B cell (primary cell): ENCODE measurements around the gene ZSCAN21. TPM values are rescaled to one million over a fixed set of nuclear protein-coding genes. Genes with fewer than 3 reads are reported as not detected.

Experiments
- ATAC-seq: fragments of 200-7000 bp; cut with Tn5 transposase; one replicate; pipeline ENCODE4 v1.10.0; 2021; ENCODE audit warnings: low read depth, mild to moderate bottlenecking, moderate number of reproducible peaks, moderate library complexity
- CTCF ChIA-PET: fragments of 350-600 bp; sonication (Branson Sonifier 250); formaldehyde crosslinking; loops from one replicate; lab custom pipeline; 2021; ENCODE audit warnings: antibody characterized with exemption, inconsistent platforms; lab: Charles Lee
- POLR2A ChIA-PET: fragments of 350-600 bp; sonication (Branson Sonifier 250); formaldehyde crosslinking; loops from one replicate; lab custom pipeline; 2021; ENCODE audit warnings: antibody characterized with exemption; lab: Charles Lee
- DNase-seq: peaks from one replicate; pipeline ENCODE4 v3.0.0; 2013
- H2AFZ ChIP-seq: 2 replicates; pipeline ENCODE4 v1.6.1; 2012; ENCODE audit warnings: mild to moderate bottlenecking, low read depth, low read length; ENCODE audit not compliant: insufficient read depth, poor library complexity, severe bottlenecking
- H3K27ac ChIP-seq, 2 donors: 1 replicate in 1 of 2; 2 replicates in 1 of 2; pipeline ENCODE4 v1.5.1; 2012 to 2013; ENCODE audit warnings: low read length in 2 of 2, mild to moderate bottlenecking in 2 of 2, moderate library complexity in 1 of 2
- H3K27me3 ChIP-seq, 4 experiments: fragments of 200-600 bp in 1 of 4; sonication (generic) in 1 of 4; replicated peaks in 1 of 4; 1 replicate in 2 of 4; 2 replicates in 2 of 4; pipeline versions ENCODE4 v1.6.1 to v1.7.0; 2013 to 2016; ENCODE audit warnings: low read length in 3 of 4, mild to moderate bottlenecking in 2 of 4, mixed read lengths in 1 of 4, moderate library complexity in 1 of 4; ENCODE audit not compliant: insufficient read depth in 4 of 4, control insufficient read depth in 3 of 4; ENCODE audit errors: control extremely low read depth in 1 of 4
- H3K36me3 ChIP-seq, 2 experiments: replicated peaks in 1 of 2; 1 replicate in 1 of 2; 2 replicates in 1 of 2; pipeline versions ENCODE4 v1.6.1 to v1.7.1; 2013; ENCODE audit warnings: low read length in 1 of 2; ENCODE audit not compliant: insufficient read depth in 2 of 2, control insufficient read depth in 1 of 2; ENCODE audit errors: control extremely low read depth in 1 of 2, extremely low read depth in 1 of 2
- H3K4me1 ChIP-seq, 2 donors: fragments of 200-600 bp in 1 of 2; sonication (generic) in 1 of 2; 1 replicate in 1 of 2; 2 replicates in 1 of 2; pipeline versions ENCODE4 v1.5.1 to v1.6.1; 2013 to 2017; ENCODE audit warnings: low read length in 2 of 2; ENCODE audit not compliant: control insufficient read depth in 2 of 2, insufficient read depth in 2 of 2
- H3K4me2 ChIP-seq: replicated peaks from 2 replicates; pipeline ENCODE3; 2012; ENCODE audit warnings: mild to moderate bottlenecking, low read depth, low read length; ENCODE audit not compliant: poor library complexity, severe bottlenecking
- H3K4me3 ChIP-seq, 5 experiments: fragments of 200-600 bp in 1 of 5; sonication (generic) in 1 of 5; 1 replicate in 3 of 5; 2 replicates in 2 of 5; pipeline versions ENCODE4 v1.5.1 to v1.7.0; 2011 to 2016; ENCODE audit warnings: low read length in 4 of 5, mild to moderate bottlenecking in 4 of 5, low read depth in 2 of 5, control low read depth in 1 of 5, moderate library complexity in 1 of 5; ENCODE audit not compliant: insufficient read depth in 1 of 5; ENCODE audit errors: control extremely low read depth in 1 of 5, extremely low read depth in 1 of 5
- H3K79me2 ChIP-seq: fragments of 200-600 bp; sonication (generic); one replicate; pipeline ENCODE4 v1.6.0; 2016; ENCODE audit warnings: low read length; ENCODE audit not compliant: control insufficient read depth, insufficient read depth
- H3K9ac ChIP-seq: fragments of 200-600 bp; sonication (generic); 2 replicates; pipeline ENCODE4 v1.6.1; 2017; ENCODE audit warnings: mild to moderate bottlenecking, low read length, moderate library complexity
- H3K9me3 ChIP-seq, 3 donors: one replicate each; pipeline versions ENCODE4 v1.6.1 to v1.7.1; 2013; ENCODE audit warnings: low read length in 2 of 3; ENCODE audit not compliant: control insufficient read depth in 2 of 3, insufficient read depth in 1 of 3; ENCODE audit errors: control extremely low read depth in 1 of 3
- H4K20me1 ChIP-seq: 2 replicates; pipeline ENCODE4 v1.6.0; 2012; ENCODE audit warnings: mild to moderate bottlenecking, low read length; ENCODE audit not compliant: insufficient read depth, control insufficient read depth, poor library complexity, severe bottlenecking
- H3K27ac Mint-ChIP-seq: one replicate; pipeline ENCODE4 v1.8.0; 2021; ENCODE audit warnings: mixed read lengths
- H3K27me3 Mint-ChIP-seq: one replicate; pipeline ENCODE4 v1.8.0; 2021; ENCODE audit warnings: mixed read lengths
- H3K4me1 Mint-ChIP-seq: one replicate; pipeline ENCODE4 v1.8.0; 2021; ENCODE audit warnings: mixed read lengths
- H3K4me3 Mint-ChIP-seq: one replicate; pipeline ENCODE4 v1.8.0; 2021; ENCODE audit warnings: mixed read lengths
- H3K9me3 Mint-ChIP-seq: one replicate; pipeline ENCODE4 v1.8.0; 2022; ENCODE audit warnings: mixed read lengths; ENCODE audit not compliant: insufficient read depth
- EZH2 ChIP-seq: IDR thresholded peaks from 2 replicates; pipeline ENCODE4 v1.6.1; 2012; ENCODE audit warnings: borderline replicate concordance, low read depth, mild to moderate bottlenecking, moderate library complexity, low read length; ENCODE audit not compliant: insufficient read depth, poor library complexity, severe bottlenecking
- WGBS: methylation state at CpG from one replicate; pipeline ENCODE4 v1.1.5; 2013; ENCODE audit warnings: missing lambda C conversion rate; ENCODE audit not compliant: insufficient coverage; 5-methylcytosine and 5-hydroxymethylcytosine counted together
- intact Hi-C: fragments of 100-400 bp; cut with micrococcal nuclease; formaldehyde crosslinking; loops from one replicate; pipeline ENCODE4 v1.10.0; 2022
- polyA plus RNA-seq: library from polyadenylated mRNA; depleted of rRNA; stranded (reverse); fragments of >200 nt; gene quantifications from 2 replicates; pipeline ENCODE4 v1.2.3, GENCODE V29; 2012
- total RNA-seq, 2 donors: library from RNA; stranded (reverse); fragments of 120-200 nt in 1 of 2; gene quantifications; 1 replicate in 1 of 2; 2 replicates in 1 of 2; pipeline versions ENCODE4 v1.2.3 to v1.2.4, GENCODE V29; 2013 to 2022
- TF ChIP-seq, protein P1 (sequence below): fragments of 200-600 bp; IDR thresholded peaks from one replicate; pipeline ENCODE4 v1.8.0; 2022; ENCODE audit warnings: antibody characterized with exemption, mild to moderate bottlenecking

ZSCAN21 gene
- total and polyA plus RNA-seq, 2 donors (not counting 1 experiment from before 2014, with no cell fraction given) = 6.7 to 13.2 TPM

DNA sequence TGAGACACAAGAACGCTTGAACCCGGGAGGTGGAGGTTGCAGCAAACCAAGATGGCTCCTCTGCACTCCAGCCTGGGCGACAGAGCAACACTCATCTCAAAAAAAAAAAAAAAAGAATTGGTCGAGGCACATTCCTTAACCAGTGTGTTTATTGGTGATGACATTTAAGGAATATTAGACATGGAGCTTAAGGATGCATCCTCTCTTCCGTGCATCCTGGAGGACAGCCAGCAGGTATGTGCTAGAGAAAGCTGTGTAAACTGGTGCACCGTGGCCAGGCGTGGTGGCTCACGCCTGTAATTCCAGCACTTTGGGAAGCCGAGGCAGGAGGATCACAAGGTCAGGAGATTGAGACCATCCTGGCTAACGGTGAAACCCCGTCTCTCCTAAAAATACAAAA is 22.4 kb upstream of the ZSCAN21 start:
- WGBS = over 99% methylated on average over 8 of the region's 11 CpGs
- Mint-ChIP-seq H3K4me1 (no peaks in the 10 kb centered on the region), H3K4me3 (no peak overlapping the region), H3K9me3 (no peaks in the 10 kb centered on the region), H3K27ac (no peak overlapping the region), H3K27me3 (no peaks in the 10 kb centered on the region)
- peaks cover 5% of the 10 kb centered on the region for H4K20me1 ChIP-seq
- H2AFZ ChIP-seq = no peak overlapping the region
- H3K27me3 ChIP-seq = no peaks in the 10 kb centered on the region
- POLR2A ChIA-PET = interaction anchor here (0.7 kb wide), 1 partner anchor 12 kb away, joined by 4 read pairs; no protein-coding TSS in a partner anchor
- no peak overlapping the region for H3K9ac ChIP-seq
- H3K4me2 ChIP-seq = no peak overlapping the region
- H3K36me3 ChIP-seq = peaks cover 12 to 47% of the 10 kb centered on the region in 2 experiments
- H3K4me1 ChIP-seq = no peaks in the 10 kb centered on the region
- peaks cover 21% of the 10 kb centered on the region for H3K79me2 ChIP-seq
- H3K9me3 ChIP-seq = no peaks in the 10 kb centered on the region
- CTCF ChIA-PET = interaction anchor here (0.7 kb wide), 2 partner anchors 46 to 868 kb away, joined by 3 to 5 read pairs; partner anchors contain the start of gene ACHE
- TF ChIP-seq, protein P1, sequence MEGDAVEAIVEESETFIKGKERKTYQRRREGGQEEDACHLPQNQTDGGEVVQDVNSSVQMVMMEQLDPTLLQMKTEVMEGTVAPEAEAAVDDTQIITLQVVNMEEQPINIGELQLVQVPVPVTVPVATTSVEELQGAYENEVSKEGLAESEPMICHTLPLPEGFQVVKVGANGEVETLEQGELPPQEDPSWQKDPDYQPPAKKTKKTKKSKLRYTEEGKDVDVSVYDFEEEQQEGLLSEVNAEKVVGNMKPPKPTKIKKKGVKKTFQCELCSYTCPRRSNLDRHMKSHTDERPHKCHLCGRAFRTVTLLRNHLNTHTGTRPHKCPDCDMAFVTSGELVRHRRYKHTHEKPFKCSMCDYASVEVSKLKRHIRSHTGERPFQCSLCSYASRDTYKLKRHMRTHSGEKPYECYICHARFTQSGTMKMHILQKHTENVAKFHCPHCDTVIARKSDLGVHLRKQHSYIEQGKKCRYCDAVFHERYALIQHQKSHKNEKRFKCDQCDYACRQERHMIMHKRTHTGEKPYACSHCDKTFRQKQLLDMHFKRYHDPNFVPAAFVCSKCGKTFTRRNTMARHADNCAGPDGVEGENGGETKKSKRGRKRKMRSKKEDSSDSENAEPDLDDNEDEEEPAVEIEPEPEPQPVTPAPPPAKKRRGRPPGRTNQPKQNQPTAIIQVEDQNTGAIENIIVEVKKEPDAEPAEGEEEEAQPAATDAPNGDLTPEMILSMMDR = no peak
- TF ChIP-seq EZH2 = no peak
- no peak overlapping the region for H3K4me3 ChIP-seq
- no peak overlapping the region for H3K27ac ChIP-seq
- intact Hi-C loops = no loop called here
- ATAC-seq (no peak), DNase-seq (no peak)

DNA sequence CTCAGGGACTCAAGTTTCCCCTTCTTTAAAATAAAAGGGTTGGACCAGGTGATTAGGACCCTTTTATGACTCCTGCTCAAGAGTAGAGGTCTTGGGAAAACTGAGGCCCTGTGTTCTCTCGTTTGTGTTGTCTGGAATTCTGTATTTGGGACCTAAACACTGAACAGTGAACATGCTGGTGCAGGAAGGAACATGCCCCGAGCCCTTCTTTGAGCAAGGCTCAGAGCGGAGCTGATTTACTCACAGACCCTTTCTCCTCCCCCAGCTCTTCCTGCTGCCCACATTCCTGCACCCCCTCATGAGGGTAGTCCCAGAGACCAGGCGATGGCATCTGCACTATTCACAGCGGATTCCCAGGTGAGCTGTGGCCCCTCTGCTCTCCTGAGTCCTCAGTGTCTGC is 20.0 kb upstream of the ZSCAN21 start:
- ATAC-seq (no peak), DNase-seq (no peak)
- no peaks in the 10 kb centered on the region for H3K9me3 Mint-ChIP-seq
- no peak overlapping the region for H3K4me3 ChIP-seq
- no peak overlapping the region for H3K27ac Mint-ChIP-seq
- no peaks in the 10 kb centered on the region for H3K79me2 ChIP-seq
- H3K4me1 Mint-ChIP-seq = no peaks in the 10 kb centered on the region
- no peaks in the 10 kb centered on the region for H3K27me3 ChIP-seq
- H3K4me3 Mint-ChIP-seq = no peak overlapping the region
- ChIA-PET POLR2A (no interaction called here), CTCF (no interaction called here)
- H3K4me1 ChIP-seq = no peaks in the 10 kb centered on the region
- intact Hi-C loops = no loop called here
- no peak overlapping the region for H3K4me2 ChIP-seq
- TF ChIP-seq EZH2 = no peak
- TF ChIP-seq, protein P1 = no peak
- no peaks in the 10 kb centered on the region for H4K20me1 ChIP-seq
- no peak overlapping the region for H3K9ac ChIP-seq
- H2AFZ ChIP-seq = no peak overlapping the region
- H3K36me3 ChIP-seq = peaks cover 16 to 49% of the 10 kb centered on the region in 2 experiments
- H3K27ac ChIP-seq = no peak overlapping the region
- no peaks in the 10 kb centered on the region for H3K27me3 Mint-ChIP-seq
- 92% methylated on average over 5 of the region's 5 CpGs for WGBS
- no peaks in the 10 kb centered on the region for H3K9me3 ChIP-seq
